Eye (tissue), 1 donor: ENCODE measurements around the gene XRCC3.
"Not testable (repeated sequence)": the region's sequence is repeated elsewhere in the genome, so short reads cannot be mapped to it uniquely, and the experiment has no call there.

Experiments
- DNase-seq: peaks from one replicate; pipeline ENCODE4 v3.0.0-alpha.2; 2015

Gene XRCC3

DNA sequence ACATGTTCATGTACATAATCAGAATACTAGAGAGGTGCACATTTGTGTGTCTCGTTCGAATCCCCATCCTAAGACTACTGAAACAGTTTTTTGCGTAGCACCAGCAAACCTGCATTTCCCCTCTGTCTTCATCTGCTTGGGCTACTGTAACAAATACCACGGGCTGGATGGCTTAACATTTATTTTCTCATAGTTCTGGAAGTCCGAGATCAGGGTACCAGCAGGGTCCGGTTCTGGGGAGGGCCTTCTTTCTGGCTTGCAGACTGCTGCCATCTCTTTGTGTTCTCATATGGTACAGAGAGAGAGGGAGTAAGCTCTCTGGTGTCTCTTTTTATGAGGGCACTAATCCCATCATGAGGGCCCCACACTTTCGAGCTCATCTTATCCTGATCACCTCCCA, 55.6 kb downstream of the XRCC3 start:
- DNase-seq: no peak

- no peak for DNase-seq
Measured at GRCh38 chr14:103657471-103657870, 57.8 kb downstream of the XRCC3 start.

GRCh38 chr14:103656756-103657133, 58.5 kb downstream of the XRCC3 start:
- DNase-seq: no peak

DNA sequence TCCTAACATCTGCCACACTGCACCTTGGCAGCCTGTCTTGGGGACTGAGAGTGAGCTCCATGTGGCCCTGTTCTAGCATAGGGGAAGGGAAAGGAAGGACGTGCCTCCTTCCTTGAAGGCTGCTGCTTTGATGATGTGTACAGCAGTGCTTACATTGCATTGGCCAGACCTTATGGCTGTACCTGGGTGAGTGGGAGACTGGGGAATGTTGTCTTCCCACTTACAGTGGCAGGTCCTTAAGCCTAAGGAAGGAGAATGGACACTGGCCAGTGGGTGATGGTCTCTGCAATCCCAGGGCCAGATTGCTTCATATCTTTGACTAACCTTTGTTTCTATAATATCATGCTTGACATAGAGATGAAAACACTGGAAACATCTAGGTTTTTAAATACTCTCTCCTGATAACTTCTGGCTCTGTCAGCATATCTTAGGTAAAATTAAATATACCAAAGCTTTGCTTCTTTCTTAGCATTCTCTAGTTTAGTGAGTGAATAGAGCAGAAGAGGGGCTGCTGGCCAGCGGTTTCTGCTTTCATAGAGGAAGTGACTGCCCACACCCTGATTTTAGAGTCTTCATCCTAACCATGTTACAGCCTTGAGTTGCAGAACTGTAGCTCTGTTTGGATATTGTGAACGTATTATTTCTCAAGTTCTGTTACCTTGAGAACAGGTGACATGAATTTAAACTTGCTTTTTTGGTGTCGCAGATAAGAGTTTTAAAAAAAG, 59.1 kb downstream of the XRCC3 start:
- no peak for DNase-seq

GRCh38 chr14:103654619-103655018, 60.6 kb downstream of the XRCC3 start:
- DNase-seq: no peak

DNA sequence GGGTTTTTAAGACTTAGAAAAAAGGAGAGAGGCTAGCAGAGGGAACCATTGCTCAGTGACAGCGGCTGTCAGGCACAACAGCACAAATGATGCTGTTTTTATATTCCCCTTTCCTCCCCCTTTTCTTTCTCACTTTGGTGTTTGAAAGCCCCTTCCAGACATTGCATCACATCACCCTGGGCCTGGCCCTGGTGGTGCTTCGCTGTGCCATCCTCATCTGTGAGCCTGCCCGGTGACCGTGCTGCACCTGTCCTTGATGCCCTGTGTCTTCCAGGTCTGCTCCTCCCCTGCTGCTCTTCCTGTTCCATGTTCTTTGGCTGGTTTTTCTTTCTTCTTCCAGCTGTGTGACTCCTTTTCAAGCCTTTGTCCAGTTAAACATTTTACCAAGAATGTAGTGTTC, 61.4 kb downstream of the XRCC3 start:
- no peak for DNase-seq

GRCh38 chr14:103653336-103653735, 61.9 kb downstream of the XRCC3 start:
- not testable (repeated sequence) for DNase-seq

DNA sequence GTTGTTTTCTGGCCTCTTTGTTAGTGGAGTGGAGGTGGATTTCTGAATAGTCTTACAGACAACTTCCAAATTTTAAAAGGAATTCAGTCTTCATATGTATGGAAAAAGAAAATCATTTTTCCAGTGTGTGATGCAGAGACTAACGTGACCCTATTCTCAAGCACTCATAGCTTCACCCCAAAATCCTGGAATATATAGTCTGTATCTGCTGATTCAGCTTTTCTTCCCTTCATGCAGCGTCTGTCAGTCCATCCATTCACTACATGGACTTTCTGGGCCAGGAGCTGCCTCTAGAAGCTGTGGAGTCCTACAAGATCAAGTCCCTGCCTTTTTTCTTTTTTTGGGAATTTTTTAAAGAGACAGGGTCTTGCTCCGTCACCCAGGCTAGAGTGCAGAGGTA, 62.4 kb downstream of the XRCC3 start:
- DNase-seq: no peak

- no peak for DNase-seq
Measured at GRCh38 chr14:103651585-103651984, 63.7 kb downstream of the XRCC3 start.

GRCh38 chr14:103650213-103650612, 65.0 kb downstream of the XRCC3 start:
- no peak for DNase-seq

DNA sequence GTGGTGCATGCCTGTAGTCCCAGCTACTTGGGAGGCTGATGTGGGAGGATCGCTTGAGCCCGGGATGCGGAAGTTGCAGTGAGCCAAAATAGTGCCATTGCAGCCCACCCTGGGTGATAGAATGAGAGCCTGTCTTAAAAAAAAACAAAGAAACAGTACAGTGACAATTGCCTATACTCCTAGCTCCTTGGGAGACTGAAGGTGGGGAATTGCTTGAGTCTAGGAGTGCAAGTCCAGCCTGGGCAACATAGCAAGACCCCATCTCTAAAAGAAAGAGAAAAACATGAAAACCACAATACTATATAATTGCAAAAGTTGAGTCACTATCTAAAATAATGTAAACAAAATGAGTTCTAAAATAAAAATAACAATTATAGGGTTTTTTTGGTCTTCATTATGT, 66.2 kb downstream of the XRCC3 start:
- DNase-seq: no peak
